OCI-M2 (cell line): ENCODE results near the gene GRWD1.

Experiments
- DNase-seq: peaks from one replicate; lab custom pipeline; 2025; ENCODE audit not compliant: unreplicated experiment; lab: John Stamatoyannopoulos, UW

Gene GRWD1

DNA sequence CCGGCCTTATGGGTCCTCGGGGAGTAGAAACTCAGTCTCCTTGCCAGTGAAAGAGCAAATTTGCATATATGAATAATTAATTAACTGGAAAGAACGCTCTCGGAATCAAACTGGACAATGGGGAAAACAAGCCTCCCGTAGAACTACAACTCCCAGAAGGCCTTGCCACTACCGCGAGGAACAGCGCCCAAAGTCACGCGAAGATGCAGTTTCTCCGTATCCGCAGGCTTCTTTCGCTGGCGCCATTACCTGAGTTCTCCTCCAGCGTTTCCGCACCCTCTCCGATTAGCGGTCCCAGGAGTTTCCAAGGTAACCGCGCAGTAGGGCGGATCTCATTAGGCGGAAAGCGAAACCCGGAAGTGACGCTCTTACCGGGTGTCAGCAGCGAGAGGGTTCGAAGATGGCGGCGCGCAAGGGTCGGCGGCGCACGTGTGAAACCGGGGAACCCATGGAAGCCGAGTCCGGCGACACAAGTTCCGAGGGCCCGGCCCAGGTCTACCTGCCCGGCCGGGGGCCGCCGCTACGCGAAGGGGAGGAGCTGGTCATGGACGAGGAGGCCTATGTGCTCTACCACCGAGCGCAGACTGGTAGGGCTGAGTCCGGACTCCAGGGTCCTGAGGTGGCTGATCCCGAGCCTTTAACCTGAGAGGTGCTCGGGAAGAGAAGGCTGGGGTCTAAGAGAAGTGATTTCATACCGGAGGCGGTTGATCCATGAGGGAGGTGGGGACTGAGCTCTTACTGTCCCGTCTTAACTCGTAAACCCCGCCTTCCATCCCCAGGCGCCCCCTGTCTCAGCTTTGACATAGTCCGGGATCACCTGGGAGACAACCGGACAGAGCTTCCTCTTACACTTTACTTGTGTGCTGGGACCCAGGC, at the start of gene GRWD1:
Gene GRWD1 (plus strand): TSS at position 378 of the 876 bp plus-strand sequence. CDS start 23 bp downstream, at position 401.
- DNase-seq, result peak; percentile 96

DNA sequence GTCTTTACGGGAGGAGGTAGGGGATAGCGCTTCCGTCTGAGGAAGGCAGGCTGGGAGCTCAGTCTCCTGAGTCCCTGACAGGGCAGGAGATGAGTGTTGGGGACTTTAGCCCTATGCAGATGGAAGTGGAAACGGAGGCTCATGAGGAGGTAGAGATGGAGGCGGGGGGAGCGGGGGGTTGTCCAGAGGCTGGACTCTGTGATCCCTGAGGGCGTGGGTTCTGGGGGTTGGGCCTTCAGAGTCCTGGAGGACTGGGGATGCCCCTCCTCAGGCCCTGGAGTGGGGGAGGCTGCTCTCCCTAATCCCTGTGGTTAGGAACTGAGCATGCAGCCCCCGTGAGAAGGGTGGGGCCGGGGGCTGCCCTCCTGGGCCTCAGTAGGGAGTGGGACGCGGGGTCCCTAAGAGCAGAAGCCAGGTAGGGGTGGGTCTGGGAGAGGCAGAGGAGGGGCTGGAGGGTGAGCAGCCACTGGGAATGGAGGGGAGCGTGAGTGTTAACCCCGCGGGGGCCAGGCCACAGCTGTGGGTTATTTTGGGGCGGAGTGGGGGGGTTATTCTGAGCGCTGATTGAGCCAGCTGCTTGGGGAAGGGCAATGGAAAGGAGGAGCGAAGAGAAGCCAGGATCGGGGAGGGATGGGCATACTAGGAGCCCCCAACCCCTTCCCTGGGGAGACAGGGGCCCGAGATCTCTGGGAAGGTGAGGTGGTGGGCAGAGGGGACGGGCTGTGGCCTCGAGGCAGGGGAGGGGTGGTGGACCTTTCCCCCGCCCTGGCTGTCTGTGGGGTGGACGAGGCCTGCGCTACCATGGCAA, 49.6 kb upstream of the GRWD1 start:
- DNase-seq, result no peak

DNA sequence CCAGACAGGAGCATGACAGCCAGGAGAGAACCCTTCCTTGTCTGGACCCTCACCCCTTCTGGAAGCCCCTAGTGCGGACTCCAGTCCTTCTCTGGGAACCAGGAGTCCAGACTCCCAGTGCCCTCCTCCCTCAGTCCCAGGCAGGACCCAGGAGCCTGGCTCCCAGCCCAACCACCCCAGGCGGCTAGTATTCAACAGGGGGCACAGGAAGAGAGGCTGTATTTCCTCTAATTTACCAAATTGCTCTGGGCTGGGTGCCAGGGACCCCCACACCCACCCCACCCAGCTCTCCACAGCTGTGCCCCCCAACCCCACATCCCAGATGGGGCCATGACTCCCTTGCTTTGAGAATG, 49.0 kb upstream of the GRWD1 start:
- DNase-seq, result no peak

DNA sequence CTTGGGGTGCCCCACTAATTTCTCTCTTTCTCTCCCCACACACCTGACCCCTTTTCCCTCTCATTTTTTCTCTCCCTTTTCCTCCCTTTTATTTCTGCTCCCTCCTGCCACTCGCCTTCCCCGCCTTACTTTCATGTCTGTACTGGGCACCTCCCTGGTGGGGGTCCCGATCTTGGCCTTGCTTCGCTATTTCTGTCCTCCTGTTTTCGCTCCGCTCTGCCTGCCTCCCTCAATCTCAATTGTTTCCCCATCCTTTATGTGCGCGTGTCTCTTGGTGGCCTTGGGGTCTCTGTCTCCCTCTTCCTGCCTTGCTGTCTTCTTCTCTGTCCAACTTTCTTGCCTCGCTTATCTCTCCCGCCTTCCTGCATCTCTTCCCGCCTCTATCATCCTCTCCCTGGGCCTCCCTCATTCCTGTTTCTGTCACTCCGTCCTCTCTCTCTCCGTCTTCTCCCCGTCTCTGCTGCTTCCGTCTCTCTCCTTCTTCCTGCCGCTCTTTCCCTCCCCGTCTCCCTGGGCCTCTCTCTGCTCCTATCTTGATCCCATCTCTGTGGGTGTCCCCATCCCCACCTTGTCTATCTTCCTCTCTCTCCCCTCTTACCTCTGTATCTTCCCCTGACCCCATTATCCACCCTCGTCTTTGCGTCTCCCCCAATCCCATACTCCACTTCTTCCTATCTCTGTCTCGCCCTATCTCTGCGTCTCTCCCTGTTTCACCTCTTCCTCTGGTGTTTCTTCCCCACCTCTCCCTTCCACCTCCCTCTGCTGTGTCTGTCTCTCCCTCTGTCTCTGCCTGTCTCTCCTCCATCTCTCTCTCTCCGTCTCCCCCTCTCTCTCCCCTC, 48.3 kb upstream of the GRWD1 start:
- DNase-seq, result no peak

DNA sequence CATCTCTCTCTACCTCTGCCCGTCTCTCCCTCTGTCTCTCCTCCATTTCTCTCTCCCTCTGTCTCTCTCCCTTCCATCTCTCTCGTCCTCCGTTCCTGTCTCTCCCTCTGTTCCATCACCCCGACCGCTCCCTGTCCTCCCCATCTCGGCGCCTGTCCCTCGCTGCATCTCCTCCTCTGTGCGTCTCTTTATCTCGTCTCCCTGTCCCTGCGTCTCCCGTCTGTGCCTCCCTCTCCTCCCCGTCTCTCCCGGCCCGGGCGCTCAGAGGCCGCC, 47.7 kb upstream of the GRWD1 start:
- no peak for DNase-seq

DNA sequence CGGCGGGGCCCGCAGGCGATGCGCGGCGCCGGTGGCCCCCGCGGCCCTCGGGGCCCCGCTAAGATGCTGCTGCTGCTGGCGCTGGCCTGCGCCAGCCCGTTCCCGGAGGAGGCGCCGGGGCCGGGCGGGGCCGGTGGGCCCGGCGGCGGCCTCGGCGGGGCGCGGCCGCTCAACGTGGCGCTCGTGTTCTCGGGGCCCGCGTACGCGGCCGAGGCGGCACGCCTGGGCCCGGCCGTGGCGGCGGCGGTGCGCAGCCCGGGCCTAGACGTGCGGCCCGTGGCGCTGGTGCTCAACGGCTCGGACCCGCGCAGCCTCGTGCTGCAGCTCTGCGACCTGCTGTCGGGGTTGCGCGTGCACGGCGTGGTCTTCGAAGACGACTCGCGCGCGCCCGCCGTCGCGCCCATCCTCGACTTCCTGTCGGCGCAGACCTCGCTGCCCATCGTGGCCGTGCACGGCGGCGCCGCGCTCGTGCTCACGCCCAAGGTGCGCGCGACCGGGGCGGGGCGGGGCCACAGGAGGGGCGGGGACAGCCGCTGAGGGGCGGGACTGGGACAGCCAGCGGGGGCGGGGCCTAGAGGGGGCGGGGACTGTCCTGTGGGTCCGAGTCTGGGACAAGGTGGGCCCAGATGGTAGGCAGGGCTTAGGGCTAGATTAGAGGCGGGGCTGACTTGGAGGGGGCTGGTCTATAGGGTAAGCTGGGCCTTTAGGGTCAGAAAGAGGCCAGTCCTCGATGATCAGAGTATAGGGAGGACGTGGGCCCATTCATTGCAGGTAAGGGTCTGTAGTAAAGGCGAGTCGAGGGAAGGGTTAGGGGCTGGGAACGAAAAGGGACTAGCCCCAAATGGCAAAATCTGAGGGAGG, 47.2 kb upstream of the GRWD1 start:
- peak; percentile 89 for DNase-seq

DNA sequence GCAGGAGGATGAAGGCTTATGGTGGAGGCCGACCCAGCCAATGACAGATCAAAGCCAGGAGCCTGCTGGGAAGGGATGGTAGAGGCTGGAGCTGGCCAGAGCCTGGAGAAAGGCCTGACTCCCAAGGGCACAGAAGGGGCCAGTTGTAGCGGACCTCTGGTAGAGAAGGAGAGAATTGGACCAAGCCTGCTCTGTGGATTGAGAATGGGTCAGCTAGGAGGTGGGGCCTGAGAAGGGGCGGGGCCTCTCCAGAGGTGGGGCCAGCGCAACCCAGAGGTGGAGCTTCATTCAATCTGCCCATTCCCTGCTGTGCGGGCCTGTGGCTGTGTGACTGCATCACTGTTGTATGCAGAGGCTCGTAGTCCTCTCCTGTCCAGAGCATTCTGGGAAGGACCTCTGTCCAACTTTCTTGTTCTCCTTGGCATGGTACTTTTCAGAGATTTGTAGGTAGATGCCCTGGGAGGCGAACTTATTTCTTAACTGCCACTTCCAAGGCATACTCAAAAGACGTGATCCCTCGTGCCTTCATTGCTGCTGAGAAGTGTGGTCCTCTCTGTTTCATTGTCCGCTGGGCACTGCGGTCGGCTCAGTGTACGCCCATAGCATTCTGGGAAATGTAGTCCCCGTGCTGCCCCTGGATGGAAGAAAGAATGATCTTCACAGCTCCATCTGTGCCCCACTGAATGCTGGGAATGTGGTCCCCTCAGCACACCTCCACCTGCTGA, 45.6 kb upstream of the GRWD1 start:
- DNase-seq, result no peak

DNA sequence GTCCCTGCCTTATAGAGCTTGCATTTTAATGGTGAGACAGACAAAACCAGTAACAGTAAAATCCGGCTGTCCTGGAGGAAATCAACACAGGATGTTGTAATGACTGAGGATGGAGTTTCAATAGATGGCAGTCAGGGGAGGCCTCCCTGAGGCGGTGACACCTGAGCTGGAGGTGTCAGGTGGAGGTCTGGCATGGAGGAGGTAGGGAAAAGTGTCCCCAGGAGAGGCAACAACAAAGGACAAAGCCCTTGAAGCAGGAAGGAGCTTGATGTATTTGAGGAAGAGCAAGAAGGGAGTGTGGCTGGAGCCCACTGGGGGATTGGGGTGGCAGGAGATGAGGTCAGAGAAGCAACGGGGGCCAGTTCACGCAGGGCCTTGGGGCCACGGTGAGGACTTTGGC, 44.5 kb upstream of the GRWD1 start:
- no peak for DNase-seq

DNA sequence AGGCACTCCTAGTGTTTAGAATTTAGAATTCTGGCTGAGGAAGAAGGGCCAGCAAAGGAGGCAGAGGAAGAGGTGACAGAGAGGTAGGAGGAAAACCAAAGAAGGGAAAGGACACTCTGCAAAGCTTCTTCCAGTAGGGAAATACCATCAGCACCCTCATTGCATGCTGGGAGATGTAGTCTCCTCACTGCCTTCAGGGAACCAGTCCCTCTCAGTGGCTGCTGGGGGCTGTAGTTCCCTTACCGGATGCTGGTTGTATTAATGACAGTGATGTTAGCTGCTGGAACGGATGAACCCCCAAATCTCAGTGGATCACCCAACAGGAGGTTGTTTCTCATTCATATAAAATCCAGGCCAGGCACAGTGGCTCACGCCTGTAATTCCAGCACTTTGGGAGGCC, 42.2 kb upstream of the GRWD1 start:
- DNase-seq, result no peak

DNA sequence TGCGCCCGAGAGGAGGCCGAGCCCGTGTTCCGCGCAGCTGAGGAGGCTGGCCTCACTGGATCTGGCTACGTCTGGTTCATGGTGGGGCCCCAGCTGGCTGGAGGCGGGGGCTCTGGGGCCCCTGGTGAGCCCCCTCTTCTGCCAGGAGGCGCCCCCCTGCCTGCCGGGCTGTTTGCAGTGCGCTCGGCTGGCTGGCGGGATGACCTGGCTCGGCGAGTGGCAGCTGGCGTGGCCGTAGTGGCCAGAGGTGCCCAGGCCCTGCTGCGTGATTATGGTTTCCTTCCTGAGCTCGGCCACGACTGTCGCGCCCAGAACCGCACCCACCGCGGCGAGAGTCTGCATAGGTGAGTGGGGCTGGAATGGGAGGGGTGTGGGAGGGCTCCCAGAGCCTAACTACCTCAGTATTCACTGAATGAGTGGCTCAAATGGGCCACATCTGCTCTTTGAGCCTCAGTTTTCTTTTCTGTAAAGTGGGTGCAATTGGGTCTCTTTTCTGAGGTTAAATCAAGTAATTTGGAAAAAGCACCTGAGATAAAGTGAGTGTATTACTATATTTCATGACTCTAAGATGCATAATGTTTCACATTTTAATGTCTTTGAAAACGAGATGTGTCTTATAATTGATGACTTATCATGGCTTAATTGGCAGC, 40.6 kb upstream of the GRWD1 start:
- no peak for DNase-seq

DNA sequence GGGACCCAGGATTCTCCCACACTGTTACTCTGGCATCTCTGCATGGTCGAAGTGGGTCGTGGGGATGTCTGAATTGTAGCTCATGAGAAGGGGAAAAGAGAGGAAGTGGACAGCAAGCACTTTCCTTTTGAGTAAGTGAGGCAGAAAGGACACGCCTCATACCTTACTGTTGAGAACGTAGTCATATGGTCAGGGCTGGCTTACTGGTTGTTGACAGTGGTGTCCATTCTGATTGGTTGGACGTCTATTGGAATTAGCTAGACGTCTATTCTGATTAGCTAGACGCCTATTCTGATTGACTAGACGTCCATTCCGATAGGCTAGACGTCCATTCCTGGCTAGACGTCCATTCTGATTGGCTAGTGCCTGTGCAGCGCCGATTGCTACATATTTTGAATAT, 39.9 kb upstream of the GRWD1 start:
- DNase-seq, result no peak

DNA sequence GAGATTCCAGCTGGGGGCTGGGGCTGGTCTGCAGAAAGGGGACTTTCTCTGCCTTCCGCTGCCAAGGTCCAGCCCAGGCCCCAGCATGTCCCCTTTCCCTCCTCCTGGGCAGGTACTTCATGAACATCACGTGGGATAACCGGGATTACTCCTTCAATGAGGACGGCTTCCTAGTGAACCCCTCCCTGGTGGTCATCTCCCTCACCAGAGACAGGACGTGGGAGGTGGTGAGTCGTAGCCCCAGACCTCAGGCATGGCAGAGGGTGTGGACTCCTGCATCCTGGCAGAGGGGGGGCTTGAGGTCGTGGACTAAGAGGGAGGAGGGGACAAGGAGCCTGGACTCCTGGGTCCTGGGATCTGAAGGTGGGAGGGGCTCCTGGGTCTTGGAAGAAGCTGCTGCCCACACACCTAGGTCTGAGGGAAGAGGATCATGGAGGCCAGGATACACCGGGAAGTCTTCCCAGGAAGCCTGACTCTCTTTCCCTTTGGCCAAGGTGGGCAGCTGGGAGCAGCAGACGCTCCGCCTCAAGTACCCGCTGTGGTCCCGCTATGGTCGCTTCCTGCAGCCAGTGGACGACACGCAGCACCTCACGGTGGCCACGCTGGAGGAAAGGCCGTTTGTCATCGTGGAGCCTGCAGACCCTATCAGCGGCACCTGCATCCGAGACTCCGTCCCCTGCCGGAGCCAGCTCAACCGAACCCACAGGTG, 31.8 kb upstream of the GRWD1 start:
- DNase-seq, result no peak

DNA sequence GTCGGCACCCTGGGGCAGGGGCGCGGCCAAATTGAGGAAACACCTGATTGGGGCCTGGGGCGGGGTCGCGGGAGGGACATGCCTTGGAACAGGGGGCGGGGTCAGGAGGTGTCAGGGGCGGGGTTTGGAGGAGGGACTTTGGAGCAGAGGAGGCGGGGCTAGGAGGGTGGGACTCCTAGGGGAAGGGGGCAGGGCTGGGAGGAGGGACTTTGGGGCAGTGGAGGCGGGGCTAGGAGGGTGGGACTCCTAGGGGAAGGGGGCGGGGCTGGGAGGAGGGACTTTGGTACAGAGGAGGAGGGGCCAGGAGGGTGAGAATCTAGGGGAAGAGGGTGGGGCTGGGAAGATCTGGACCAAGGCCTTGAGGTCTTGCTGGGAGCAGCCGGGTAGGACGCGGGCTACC, 30.4 kb upstream of the GRWD1 start:
- no peak for DNase-seq

DNA sequence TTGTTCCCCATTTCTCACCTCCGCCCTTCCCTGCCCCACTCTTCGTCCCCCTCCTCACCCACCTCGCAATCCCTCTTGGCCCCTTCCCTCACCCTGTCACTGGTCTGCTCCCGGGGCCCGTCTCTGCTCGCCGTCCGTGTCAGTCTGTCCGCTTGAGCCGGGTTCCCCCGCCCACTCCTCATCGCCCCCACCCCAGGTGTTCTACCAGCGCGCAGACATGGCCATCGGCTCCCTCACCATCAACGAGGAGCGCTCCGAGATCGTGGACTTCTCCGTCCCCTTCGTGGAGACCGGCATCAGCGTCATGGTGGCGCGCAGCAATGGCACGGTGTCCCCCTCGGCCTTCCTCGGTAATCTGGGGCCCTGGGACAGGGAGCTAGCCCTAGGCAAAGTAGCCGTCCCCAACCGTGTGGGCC, 30.0 kb upstream of the GRWD1 start:
- DNase-seq, result no peak

DNA sequence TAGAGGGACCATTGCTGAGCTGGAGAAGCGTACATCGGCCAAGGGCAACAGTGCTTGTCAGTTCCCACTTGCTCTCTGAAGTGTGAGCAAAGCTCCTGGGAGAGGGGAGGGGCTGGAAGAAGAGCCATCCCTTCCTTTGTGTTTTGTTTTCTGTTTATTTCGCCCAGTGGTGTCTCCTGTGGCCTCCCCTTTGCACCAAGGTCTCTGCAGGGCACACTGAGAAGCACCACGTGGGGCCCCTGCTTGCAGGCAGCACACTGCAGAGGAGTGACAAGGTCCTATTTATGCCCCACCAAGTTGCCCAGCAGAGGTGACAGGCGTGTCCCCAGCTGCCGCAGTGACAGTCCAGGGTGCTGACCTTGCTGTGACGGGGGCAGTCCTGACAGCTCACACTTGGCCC, 28.4 kb upstream of the GRWD1 start:
- no peak for DNase-seq

DNA sequence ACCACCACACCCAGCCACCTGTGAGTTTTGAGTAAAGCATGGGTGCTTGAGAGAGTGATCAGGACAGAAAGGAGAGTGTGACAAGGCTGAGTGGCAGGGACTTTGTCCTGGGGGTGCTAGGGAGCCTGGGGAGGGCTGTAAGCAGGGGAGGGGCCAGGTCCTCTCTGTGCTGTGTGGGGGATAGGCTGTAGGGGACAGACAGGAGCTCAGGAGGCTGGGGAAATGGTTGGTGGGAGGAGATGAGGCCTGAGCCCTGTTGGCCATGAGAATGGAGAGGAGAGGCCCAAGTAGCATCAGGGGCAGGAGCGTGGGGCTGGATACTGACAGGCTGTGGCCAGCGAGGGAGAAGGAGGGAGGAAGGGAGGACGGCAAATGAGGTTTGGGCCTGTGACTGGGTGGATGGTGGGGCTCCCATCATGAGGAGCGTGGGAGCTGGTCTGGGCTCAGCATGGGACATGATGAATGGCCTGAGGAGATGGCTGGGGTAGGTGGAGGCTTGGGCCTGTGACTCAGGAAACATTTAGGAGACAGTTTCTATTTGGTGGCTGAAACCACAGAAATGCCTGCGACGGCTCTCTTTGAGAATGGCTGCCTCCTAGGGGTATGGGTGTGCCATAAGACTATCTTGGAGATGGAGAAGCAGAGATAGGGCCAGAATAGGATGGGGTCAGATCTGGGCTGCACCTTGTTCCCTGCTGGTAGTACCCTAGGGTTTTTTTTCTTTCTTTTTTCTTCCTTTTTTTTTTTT, 27.3 kb upstream of the GRWD1 start:
- no peak for DNase-seq

DNA sequence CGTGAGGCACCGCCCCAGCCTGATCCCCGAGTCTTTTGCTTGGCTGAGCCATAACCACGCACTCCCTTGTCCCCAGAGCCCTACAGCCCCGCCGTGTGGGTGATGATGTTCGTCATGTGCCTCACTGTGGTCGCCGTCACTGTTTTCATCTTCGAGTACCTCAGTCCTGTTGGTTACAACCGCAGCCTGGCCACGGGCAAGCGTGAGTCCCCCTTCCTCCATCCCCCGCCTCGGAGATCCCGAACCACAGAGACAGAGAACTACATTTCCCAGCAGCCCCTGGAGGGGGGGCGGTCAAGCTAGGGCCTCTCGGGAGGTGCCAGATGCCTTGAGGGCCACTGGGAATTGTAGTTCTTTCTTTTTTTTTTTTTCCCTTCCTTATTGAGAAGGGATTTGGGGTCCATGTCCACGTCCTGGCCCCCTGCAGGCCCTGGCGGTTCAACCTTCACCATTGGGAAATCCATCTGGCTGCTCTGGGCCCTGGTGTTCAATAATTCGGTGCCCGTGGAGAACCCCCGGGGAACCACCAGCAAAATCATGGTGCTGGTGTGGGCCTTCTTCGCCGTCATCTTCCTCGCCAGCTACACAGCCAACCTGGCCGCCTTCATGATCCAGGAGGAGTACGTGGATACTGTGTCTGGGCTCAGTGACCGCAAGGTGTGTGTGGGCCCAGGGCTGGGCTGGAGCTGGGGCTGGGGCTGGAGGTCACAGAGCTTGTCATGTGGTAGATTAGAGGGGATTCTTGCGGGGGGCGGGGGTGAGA, 26.4 kb upstream of the GRWD1 start:
- DNase-seq, result no peak

DNA sequence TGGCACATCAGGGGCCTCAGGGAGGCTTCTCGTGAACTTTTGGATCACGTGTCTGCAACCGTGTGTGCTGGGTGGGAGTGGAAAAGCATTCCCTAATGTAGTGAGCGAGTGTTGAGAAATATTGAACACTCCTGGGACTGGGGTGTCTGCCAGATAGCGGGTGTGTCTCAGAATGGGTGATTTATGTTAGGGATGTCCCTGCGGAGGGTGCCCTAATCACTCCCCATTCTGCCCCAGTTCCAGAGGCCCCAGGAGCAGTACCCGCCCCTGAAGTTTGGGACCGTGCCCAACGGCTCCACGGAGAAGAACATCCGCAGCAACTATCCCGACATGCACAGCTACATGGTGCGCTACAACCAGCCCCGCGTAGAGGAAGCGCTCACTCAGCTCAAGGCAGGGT, 24.2 kb upstream of the GRWD1 start:
- DNase-seq, result no peak
